Bronchial epithelial cell (primary cell): ENCODE measurements around the gene SPATA13. TPM values are rescaled to one million over a fixed set of nuclear protein-coding genes. Genes with fewer than 3 reads are reported as not detected.

Source experiments
- DNase-seq: peaks from one replicate; pipeline ENCODE4 v3.0.0-alpha.2; 2010; ENCODE audit warnings: low read depth
- FAIRE-seq: peaks from 2 replicates; lab custom pipeline; 2011; peaks lifted over from hg19 to GRCh38; lab: Jason Lieb, UNC
- H3K27me3 ChIP-seq: 2 replicates; pipeline ENCODE4 v1.5.1; 2011; ENCODE audit warnings: low read length; ENCODE audit not compliant: control insufficient read depth, insufficient read depth
- H3K36me3 ChIP-seq: 2 replicates; pipeline ENCODE4 v1.5.1; 2011; ENCODE audit warnings: low read length; ENCODE audit not compliant: control insufficient read depth, insufficient read depth
- H3K4me3 ChIP-seq: 2 replicates; pipeline ENCODE4 v1.5.1; 2011; ENCODE audit warnings: mild to moderate bottlenecking, low read depth, low read length, control low read depth
- total RNA-seq: library from RNA; depleted of rRNA; stranded (reverse); fragments of >200 nt; gene quantifications from 2 replicates; pipeline ENCODE4 v1.2.1, GENCODE V29; 2014
- TF ChIP-seq, protein P1 (sequence below): IDR thresholded peaks from 2 replicates; pipeline ENCODE4 v1.5.1; 2011; ENCODE audit warnings: mild to moderate bottlenecking, moderate library complexity, low read length, control low read depth, inconsistent platforms; ENCODE audit not compliant: insufficient read depth, severe bottlenecking

Gene SPATA13
- total RNA-seq, 1 donor from 2014 or later, result 2.1 TPM

DNA sequence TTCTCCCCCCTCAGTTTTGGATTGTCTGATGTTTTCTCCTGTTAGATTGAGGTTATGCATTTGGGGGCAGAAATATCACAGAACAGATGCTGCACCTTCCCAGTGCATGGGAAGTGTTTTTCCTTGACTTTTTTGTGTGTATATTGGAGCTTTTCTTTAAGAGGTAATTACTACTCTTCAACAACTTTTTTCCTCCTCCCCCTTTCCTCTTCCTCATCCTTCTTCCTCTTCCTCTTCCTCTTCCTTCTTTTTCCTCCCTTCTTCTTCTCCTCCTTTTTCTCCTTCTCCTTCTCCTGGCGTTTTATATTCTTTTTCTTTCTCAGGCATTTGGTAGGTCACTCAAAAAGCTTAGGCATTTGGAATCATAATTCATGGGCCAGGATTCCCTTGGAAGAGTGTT lies 18.1 kb upstream of the SPATA13 start:
- H3K36me3 ChIP-seq, result no peaks in the 10 kb centered on the region
- DNase-seq (no peak), FAIRE-seq (no peak)
- no peaks in the 10 kb centered on the region for H3K27me3 ChIP-seq
- H3K4me3 ChIP-seq, result no peak overlapping the region
- TF ChIP-seq, protein P1, sequence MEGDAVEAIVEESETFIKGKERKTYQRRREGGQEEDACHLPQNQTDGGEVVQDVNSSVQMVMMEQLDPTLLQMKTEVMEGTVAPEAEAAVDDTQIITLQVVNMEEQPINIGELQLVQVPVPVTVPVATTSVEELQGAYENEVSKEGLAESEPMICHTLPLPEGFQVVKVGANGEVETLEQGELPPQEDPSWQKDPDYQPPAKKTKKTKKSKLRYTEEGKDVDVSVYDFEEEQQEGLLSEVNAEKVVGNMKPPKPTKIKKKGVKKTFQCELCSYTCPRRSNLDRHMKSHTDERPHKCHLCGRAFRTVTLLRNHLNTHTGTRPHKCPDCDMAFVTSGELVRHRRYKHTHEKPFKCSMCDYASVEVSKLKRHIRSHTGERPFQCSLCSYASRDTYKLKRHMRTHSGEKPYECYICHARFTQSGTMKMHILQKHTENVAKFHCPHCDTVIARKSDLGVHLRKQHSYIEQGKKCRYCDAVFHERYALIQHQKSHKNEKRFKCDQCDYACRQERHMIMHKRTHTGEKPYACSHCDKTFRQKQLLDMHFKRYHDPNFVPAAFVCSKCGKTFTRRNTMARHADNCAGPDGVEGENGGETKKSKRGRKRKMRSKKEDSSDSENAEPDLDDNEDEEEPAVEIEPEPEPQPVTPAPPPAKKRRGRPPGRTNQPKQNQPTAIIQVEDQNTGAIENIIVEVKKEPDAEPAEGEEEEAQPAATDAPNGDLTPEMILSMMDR, result no peak

GRCh38 chr13:24142886-24143285 lies 17.6 kb upstream of the SPATA13 start:
- H3K4me3 ChIP-seq, result no peak overlapping the region
- H3K27me3 ChIP-seq, result no peaks in the 10 kb centered on the region
- no peak for FAIRE-seq
- TF ChIP-seq, protein P1, result no peak
- no peaks in the 10 kb centered on the region for H3K36me3 ChIP-seq
- no peak for DNase-seq

- TF ChIP-seq, protein P1, result no peak
- DNase-seq (no peak), FAIRE-seq (no peak)
- no peaks in the 10 kb centered on the region for H3K36me3 ChIP-seq
- H3K27me3 ChIP-seq, result no peaks in the 10 kb centered on the region
- H3K4me3 ChIP-seq, result no peak overlapping the region
These were observed 15.3 kb upstream of the SPATA13 start for GRCh38 chr13:24145240-24145639.

DNA sequence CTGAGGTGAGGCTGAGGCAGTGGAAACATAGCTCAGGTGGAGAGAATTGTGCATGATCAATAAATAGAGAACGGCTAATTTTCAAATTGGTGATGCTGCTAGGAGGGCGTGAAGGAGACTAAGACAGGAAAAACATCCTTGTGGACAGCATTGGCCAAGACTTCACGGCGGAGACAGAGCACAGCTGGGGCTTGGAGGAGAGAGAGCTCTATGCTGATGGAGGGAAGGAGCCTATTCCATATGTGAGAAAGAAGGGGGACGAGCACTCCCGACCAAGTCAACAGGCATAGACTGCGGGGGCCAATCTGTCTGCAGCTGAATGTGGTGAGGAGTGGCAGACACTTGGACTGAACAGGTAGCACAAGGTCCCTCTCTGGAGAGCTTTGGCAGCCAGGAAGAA lies 14.8 kb upstream of the SPATA13 start:
- TF ChIP-seq, protein P1, result no peak
- Histone ChIP-seq H3K27me3 (no peaks in the 10 kb centered on the region), H3K4me3 (no peak overlapping the region), H3K36me3 (no peaks in the 10 kb centered on the region)
- FAIRE-seq (no peak), DNase-seq (no peak)

DNA sequence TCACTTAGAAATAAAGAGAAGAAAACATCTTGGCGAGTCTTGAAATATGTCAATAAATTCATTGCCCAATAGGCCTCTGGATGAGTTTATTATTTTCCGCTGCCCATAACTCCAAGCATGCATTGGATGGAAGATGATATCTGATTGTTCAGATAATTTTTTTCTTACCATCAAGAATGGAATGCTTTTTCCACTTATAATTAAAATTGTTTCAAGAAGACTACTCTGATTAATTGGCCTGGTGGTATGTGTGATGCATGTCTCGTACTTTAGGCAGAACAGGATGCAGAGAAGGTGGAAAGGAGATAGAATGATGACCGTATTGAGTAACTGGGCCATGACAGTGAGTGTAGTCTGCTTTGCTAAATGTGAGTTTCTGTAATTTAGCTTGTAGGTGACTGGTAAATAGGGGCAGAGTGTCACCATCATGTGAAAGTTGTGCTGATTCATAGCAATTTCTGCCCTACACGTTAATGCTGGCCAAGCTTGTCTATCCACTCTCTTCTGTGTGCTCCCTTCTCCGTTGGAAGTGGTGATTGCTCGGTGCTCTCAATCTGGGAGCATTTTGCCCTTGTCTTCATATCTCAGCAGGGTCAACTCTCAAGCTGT lies 13.5 kb upstream of the SPATA13 start:
- TF ChIP-seq, protein P1, result no peak
- H3K4me3 ChIP-seq, result no peak overlapping the region
- peak; percentile 42 for DNase-seq
- no peaks in the 10 kb centered on the region for H3K27me3 ChIP-seq
- no peaks in the 10 kb centered on the region for H3K36me3 ChIP-seq
- FAIRE-seq, result no peak

DNA sequence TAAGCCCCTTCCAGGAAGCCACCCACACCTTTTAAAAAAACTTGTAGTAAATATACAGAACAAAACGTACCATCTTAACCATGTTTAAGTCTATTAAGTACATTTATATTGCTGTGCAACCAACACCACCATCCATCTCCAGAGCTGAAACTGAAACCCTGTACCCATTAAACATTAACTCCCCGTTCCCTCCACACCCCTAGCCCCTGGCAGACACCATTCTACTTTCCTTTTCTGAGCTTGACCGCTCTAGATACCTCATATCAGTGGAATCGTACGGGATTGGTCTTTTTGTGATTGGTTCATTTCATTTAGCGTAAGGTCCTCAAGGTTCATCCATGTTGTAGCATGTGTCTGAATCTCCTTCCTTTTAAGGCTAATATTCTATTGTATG lies 13.0 kb upstream of the SPATA13 start:
- Histone ChIP-seq H3K27me3 (no peaks in the 10 kb centered on the region), H3K4me3 (no peak overlapping the region), H3K36me3 (no peaks in the 10 kb centered on the region)
- TF ChIP-seq, protein P1, result no peak
- FAIRE-seq (no peak), DNase-seq (no peak)
